ENCODE results near the gene AIFM1. TPM values are rescaled to one million over a fixed set of nuclear protein-coding genes. Genes with fewer than 3 reads are reported as not detected.

The AIFM1 gene
- total and polyA plus RNA-seq, 2 experiments from 2014 or later: 29.6 to 47.3 TPM

DNA sequence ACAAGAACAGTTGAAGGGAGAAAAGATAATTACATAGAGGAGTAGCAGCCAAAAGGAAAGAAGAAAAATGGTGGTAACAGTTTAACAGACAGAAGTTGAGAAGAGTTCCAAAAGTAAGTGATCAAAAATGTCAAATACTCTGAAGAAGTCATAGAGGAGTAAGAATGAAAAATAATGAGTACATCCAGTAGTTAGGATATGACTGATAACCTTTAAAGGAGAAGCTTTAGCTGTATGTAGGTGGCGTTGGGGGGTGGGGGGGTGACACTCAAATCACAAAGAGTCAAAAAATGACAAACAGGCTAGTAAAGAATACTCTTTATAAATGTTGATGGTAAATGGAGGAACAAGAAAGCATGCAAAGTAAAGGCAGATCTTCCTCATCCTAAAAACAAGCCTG lies 46.7 kb upstream of the AIFM1 start:
- Histone ChIP-seq H3F3A (replicated peaks; ENCODE audit: low read depth) (no peaks in the 10 kb centered on the region), H3K36me3 (ENCODE audit: insufficient read depth) (peaks cover 17% of the 10 kb centered on the region; the same call in 1 of the 2 replicates), H3K27ac (ENCODE audit: low read depth) (no peak overlapping the region), H3K27me3 (ENCODE audit: insufficient read depth) (no peaks in the 10 kb centered on the region), H3K9me2 (ENCODE audit: insufficient read depth) (no peaks in the 10 kb centered on the region), H3K4me3 (no peak overlapping the region), H3K4me1 (ENCODE audit: insufficient read depth) (no peaks in the 10 kb centered on the region), H3K79me2 (replicated peaks; ENCODE audit: insufficient read depth) (no peaks in the 10 kb centered on the region), H2AFZ (no peak overlapping the region), H3K4me2 (no peak overlapping the region), H4K20me1 (replicated peaks; ENCODE audit: insufficient read depth) (no peaks in the 10 kb centered on the region)
- no peaks in the 10 kb centered on the region for H3K27me3 Mint-ChIP-seq (ENCODE audit: insufficient read depth, low read depth, poor library complexity)
- TF ChIP-seq NANOG (IDR thresholded peaks at IDR 0.05; ENCODE audit: borderline replicate concordance) (no peak), STAT1 (IDR thresholded peaks at IDR 0.05; ENCODE audit: unreplicated experiment) (no peak)
- no peaks in the 10 kb centered on the region for H3K9me3 Mint-ChIP-seq
- H3K4me1 Mint-ChIP-seq: no peaks in the 10 kb centered on the region
- ATAC-seq (no peak), DNase-seq (ENCODE audit: low spot score) (no peak)
- H3K36me3 Mint-ChIP-seq (ENCODE audit: low read depth): peaks cover 61% of the 10 kb centered on the region
- H3K4me3 Mint-ChIP-seq: no peak overlapping the region
- H3K27ac Mint-ChIP-seq: no peak overlapping the region

DNA sequence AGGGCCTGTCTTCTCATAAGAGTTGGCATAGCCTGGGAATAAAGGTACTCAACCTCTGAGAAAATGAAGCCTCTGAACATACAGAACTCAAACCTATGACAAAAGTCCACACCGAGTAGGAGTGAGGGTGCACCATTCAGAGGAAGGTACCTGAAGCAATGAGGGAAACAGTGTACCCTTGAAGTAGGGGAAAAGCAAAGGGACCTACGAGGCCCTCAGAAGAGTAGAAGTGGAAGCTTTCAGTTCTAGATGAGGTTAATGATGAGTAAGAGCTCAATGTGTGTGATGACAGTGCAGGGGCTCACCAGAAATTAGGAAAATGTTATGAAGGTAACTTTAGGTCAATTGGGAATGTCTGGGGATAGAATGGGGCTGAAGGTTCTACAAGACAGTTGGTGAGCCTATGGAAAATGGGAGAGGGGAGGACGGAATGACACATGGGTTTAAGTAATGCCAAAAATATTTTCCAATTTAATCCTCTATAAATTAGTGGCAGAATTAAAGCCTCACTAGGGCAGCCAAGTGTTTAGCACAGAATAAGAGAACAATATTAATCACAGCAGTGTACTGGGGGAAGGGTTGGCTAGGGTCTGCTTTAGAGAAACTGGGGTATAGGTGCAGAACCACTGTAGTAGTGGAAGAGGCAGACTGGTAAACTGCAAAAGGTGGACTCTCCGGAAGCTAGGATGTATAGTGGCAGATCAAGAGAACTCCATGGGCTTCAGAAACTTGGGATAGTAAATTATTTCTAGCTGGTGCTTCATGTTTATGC lies 46.0 kb upstream of the AIFM1 start:
- H3K27me3 ChIP-seq (ENCODE audit: insufficient read depth): no peaks in the 10 kb centered on the region
- H4K20me1 ChIP-seq (replicated peaks; ENCODE audit: insufficient read depth): no peaks in the 10 kb centered on the region
- H3K79me2 ChIP-seq (replicated peaks; ENCODE audit: insufficient read depth): no peaks in the 10 kb centered on the region
- H3K9me2 ChIP-seq (ENCODE audit: insufficient read depth): no peaks in the 10 kb centered on the region
- H3K4me3 ChIP-seq: no peak overlapping the region
- Mint-ChIP-seq H3K36me3 (ENCODE audit: low read depth) (peaks cover 59% of the 10 kb centered on the region), H3K27ac (no peak overlapping the region; the same call in 1 of the 2 replicates), H3K4me3 (no peak overlapping the region), H3K9me3 (no peaks in the 10 kb centered on the region), H3K27me3 (ENCODE audit: insufficient read depth, low read depth, poor library complexity) (no peaks in the 10 kb centered on the region), H3K4me1 (no peaks in the 10 kb centered on the region)
- H3K4me2 ChIP-seq: no peak overlapping the region
- no peak for ATAC-seq
- H3K27ac ChIP-seq (ENCODE audit: low read depth): no peak overlapping the region
- DNase-seq (ENCODE audit: low spot score): no peak
- no peak overlapping the region for H2AFZ ChIP-seq
- peaks cover 17% of the 10 kb centered on the region; the same call in 1 of the 2 replicates for H3K36me3 ChIP-seq (ENCODE audit: insufficient read depth)
- no peaks in the 10 kb centered on the region for H3K4me1 ChIP-seq (ENCODE audit: insufficient read depth)
- no peaks in the 10 kb centered on the region for H3F3A ChIP-seq (replicated peaks; ENCODE audit: low read depth)
- TF ChIP-seq ZNF114 (CRISPR knock-in tag; IDR thresholded peaks at IDR 0.05): no peak
- TF ChIP-seq CTCF (conservative IDR thresholded peaks at IDR 0.05; ENCODE audit: low read depth in 2 of 2): no peak
- no peak for TF ChIP-seq NANOG (IDR thresholded peaks at IDR 0.05; ENCODE audit: borderline replicate concordance)
- TF ChIP-seq REST (IDR thresholded peaks at IDR 0.05; ENCODE audit: unreplicated experiment): no peak
- TF ChIP-seq EZH2 (IDR thresholded peaks at IDR 0.05; ENCODE audit: low read depth, unreplicated experiment): no peak
- no peak for TF ChIP-seq EZH2phosphoT487 (IDR thresholded peaks at IDR 0.05; ENCODE audit: unreplicated experiment)
- TF ChIP-seq POLR2AphosphoS5 (IDR thresholded peaks at IDR 0.05; ENCODE audit: low read depth): no peak
- no peak for TF ChIP-seq JUNB (IDR thresholded peaks at IDR 0.05; ENCODE audit: unreplicated experiment)
- no peak for TF ChIP-seq CREB1 (CRISPR knock-in tag; IDR thresholded peaks at IDR 0.05; ENCODE audit: low read depth)
- no peak for TF ChIP-seq STAT1 (IDR thresholded peaks at IDR 0.05; ENCODE audit: unreplicated experiment)

All from GM23338 (cell line).